ENCODE results near the gene TSEN54.

Gene TSEN54

DNA sequence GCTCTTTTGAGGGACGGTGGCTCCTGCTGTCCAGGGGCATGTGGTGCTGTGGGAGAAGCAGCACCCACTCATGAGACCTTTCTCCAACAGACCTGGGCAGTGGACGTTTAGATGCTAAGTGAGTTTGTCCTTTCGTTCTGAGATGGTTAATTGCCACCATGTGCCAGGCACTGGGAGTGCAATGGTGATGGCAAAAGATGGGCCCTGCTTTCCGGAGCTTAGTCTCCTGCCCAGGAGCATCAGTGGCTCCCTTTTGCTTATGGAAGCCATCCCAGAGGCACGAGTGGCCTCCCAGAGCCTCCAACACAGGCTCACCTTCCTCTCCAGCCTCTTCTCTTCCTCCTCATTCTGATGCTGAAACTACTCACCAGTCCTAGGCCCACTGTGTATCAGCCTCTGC, 29.4 kb upstream of the TSEN54 start:
- no peak for TF ChIP-seq Cebpa-rat (IDR thresholded peaks at IDR 0.05)
- H3K4me3 ChIP-seq: peak overlapping the region; percentile 58
- H3K27me3 ChIP-seq: no peaks in the 10 kb centered on the region
- peaks cover 95% of the 10 kb centered on the region for H3K4me1 ChIP-seq
- peak overlapping the region; percentile 96 for H3K4me2 ChIP-seq
- peak overlapping the region; percentile 96 for H3K27ac ChIP-seq
- H3K9ac ChIP-seq: peak overlapping the region; percentile 80
- H4K20me1 ChIP-seq: no peaks in the 10 kb centered on the region
- no peaks in the 10 kb centered on the region for H3K9me3 ChIP-seq
- peaks cover 23% of the 10 kb centered on the region for H3K36me3 ChIP-seq

GRCh38 chr17:75487351-75488070, 28.8 kb upstream of the TSEN54 start:
- peak overlapping the region; percentile 96 for H3K4me2 ChIP-seq
- peaks cover 26% of the 10 kb centered on the region for H3K36me3 ChIP-seq
- peak overlapping the region; percentile 96 for H3K27ac ChIP-seq
- H3K4me1 ChIP-seq: peaks cover 95% of the 10 kb centered on the region
- peak overlapping the region; percentile 80 for H3K9ac ChIP-seq
- no peaks in the 10 kb centered on the region for H4K20me1 ChIP-seq
- H3K27me3 ChIP-seq: no peaks in the 10 kb centered on the region
- no peaks in the 10 kb centered on the region for H3K9me3 ChIP-seq
- peak overlapping the region; percentile 58 for H3K4me3 ChIP-seq
- TF ChIP-seq Cebpa-rat (IDR thresholded peaks at IDR 0.05): no peak

DNA sequence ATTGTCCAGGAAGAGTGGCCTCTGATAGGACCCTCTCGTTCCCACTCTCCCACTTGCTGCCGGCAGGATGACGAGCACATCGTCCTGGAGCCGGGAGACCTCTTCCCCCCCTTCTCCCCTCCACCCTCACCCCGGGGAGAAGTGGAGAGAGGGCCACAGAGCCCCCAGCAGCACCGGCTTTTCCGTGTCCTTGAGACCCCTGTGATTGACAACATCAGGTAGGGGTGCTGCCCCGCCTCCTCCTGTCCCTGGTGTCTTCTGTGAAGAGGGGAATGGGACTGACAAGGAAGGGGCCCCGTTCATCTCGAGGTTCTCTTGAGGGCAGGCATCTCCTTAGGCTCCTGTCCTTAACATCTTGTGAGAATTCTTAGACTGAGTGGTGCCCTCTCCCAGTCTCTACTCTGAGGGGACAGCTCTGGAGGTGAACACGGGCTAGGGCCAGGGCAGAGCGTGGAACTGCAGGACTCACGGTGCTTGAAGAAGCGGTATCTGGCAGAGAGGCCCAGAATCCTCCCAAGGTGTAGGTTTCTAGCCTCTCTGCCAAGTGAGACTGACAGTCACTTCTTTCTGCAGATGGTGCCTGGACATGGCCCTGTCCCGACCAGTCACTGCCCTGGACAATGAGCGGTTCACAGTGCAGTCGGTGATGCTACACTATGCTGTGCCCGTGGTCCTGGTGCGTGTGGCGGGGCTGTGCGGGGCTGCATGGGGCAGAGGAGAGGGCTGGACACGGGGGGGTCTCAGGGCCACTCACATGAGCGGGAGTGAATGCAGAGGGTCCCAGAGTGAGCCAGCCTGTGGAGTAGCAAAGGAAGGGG, 27.4 kb upstream of the TSEN54 start:
- H3K9ac ChIP-seq: peak overlapping the region; percentile 80
- H3K4me2 ChIP-seq: peak overlapping the region; percentile 96
- H4K20me1 ChIP-seq: no peaks in the 10 kb centered on the region
- peaks cover 96% of the 10 kb centered on the region for H3K4me1 ChIP-seq
- H3K9me3 ChIP-seq: no peaks in the 10 kb centered on the region
- peak overlapping the region; percentile 58 for H3K4me3 ChIP-seq
- TF ChIP-seq Cebpa-rat (IDR thresholded peaks at IDR 0.05): no peak
- H3K27ac ChIP-seq: peak overlapping the region; percentile 96
- H3K27me3 ChIP-seq: no peaks in the 10 kb centered on the region
- peaks cover 28% of the 10 kb centered on the region for H3K36me3 ChIP-seq

DNA sequence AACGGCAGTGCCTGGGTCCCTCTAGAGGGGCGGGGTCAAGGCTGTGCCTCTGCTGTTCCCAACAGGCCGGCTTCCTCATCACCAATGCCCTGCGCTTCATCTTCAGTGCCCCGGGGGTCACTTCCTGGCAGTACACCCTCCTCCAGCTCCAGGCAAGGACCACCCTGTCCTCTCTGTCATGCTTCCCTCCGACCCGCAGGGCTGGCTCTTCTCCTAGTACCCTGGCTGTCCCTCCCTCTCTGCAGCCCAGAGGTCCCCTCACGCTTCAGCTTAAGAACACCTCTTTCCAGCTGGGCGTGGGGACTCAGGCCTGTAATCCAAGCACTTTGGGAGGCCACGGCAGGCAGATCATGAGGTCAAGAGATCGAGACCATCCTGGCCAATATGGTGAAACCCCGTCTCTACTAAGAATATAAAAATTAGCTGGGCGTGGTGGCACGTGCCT, 26.8 kb upstream of the TSEN54 start:
- Histone ChIP-seq H3K36me3 (peaks cover 34% of the 10 kb centered on the region), H3K4me1 (peaks cover 98% of the 10 kb centered on the region), H4K20me1 (no peaks in the 10 kb centered on the region), H3K27me3 (no peaks in the 10 kb centered on the region), H3K4me3 (peak overlapping the region; percentile 58), H3K27ac (peak overlapping the region; percentile 96), H3K9me3 (no peaks in the 10 kb centered on the region), H3K4me2 (peak overlapping the region; percentile 96), H3K9ac (peak overlapping the region; percentile 80)
- no peak for TF ChIP-seq Cebpa-rat (IDR thresholded peaks at IDR 0.05)

GRCh38 chr17:75490173-75490743, 26.1 kb upstream of the TSEN54 start:
- H4K20me1 ChIP-seq: no peaks in the 10 kb centered on the region
- no peaks in the 10 kb centered on the region for H3K27me3 ChIP-seq
- no peaks in the 10 kb centered on the region for H3K9me3 ChIP-seq
- peak overlapping the region; percentile 54 for H3K4me3 ChIP-seq
- H3K9ac ChIP-seq: peak overlapping the region; percentile 80
- H3K4me1 ChIP-seq: peaks cover 94% of the 10 kb centered on the region
- peak overlapping the region; percentile 96 for H3K4me2 ChIP-seq
- no peak for TF ChIP-seq Cebpa-rat (IDR thresholded peaks at IDR 0.05)
- peaks cover 41% of the 10 kb centered on the region for H3K36me3 ChIP-seq
- H3K27ac ChIP-seq: peak overlapping the region; percentile 96

DNA sequence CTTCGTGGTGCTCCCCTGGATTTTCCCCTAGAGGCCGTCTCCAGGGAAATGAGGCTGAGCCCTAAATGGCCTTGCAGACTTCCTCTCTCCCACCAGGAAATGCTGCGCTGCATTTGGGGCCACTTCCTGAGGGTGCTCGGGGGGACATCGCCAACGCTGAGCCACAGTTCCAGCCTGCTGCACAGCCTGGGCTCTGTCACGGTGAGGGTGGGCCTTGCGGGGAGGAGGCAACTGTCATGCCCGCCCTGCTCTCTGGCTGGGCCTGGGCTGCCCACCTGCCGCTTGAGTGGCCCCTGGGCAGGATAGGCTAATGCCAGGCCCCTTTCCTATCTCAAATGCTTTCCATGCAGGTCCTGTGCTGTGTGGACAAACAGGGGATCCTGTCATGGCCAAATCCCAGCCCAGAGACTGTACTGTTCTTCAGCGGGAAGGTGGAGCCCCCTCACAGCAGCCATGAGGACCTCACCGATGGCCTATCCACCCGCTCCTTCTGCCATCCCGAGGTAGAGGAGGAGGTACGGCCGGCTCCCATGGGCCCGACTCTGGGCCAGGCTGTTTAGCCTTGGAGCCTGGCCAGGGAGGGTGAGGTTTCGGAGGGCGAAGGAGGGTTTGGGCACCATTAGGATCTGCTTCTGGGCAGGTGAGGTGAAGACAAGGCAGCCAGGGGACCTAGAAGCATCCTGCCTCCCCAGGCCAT, 25.2 kb upstream of the TSEN54 start:
- H4K20me1 ChIP-seq: no peaks in the 10 kb centered on the region
- H3K9me3 ChIP-seq: no peaks in the 10 kb centered on the region
- H3K36me3 ChIP-seq: peaks cover 49% of the 10 kb centered on the region
- H3K4me1 ChIP-seq: peaks cover 94% of the 10 kb centered on the region
- peak overlapping the region; percentile 96 for H3K4me2 ChIP-seq
- H3K27me3 ChIP-seq: no peaks in the 10 kb centered on the region
- peak overlapping the region; percentile 96 for H3K27ac ChIP-seq
- H3K9ac ChIP-seq: peak overlapping the region; percentile 80
- peak overlapping the region; percentile 54 for H3K4me3 ChIP-seq
- no peak for TF ChIP-seq Cebpa-rat (IDR thresholded peaks at IDR 0.05)

DNA sequence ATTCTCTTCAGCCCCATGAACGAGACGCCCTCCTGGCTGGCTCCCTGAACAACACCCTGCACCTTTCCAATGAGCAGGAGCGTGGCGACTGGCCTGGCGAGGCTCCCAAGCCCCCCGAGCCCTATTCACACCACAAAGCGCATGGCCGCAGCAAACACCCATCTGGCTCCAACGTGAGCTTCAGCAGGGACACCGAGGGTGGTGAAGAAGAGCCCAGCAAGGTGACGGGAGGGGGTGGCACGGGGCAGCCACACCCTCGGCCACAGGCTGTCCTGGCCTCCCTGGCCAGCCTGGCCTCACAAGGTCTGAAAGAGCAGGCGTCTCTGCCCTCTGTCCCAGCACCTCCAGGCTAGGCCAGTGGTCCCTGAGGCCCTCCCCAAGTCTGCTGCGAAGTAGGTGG, 24.6 kb upstream of the TSEN54 start:
- no peak for TF ChIP-seq Cebpa-rat (IDR thresholded peaks at IDR 0.05)
- peak overlapping the region; percentile 80 for H3K9ac ChIP-seq
- H4K20me1 ChIP-seq: no peaks in the 10 kb centered on the region
- H3K27me3 ChIP-seq: no peaks in the 10 kb centered on the region
- H3K4me2 ChIP-seq: peak overlapping the region; percentile 96
- H3K9me3 ChIP-seq: no peaks in the 10 kb centered on the region
- peak overlapping the region; percentile 54 for H3K4me3 ChIP-seq
- H3K36me3 ChIP-seq: peaks cover 55% of the 10 kb centered on the region
- H3K4me1 ChIP-seq: peaks cover 94% of the 10 kb centered on the region
- H3K27ac ChIP-seq: peak overlapping the region; percentile 96

GRCh38 chr17:75492555-75493168, 23.7 kb upstream of the TSEN54 start:
- Histone ChIP-seq H3K27ac (peak overlapping the region; percentile 96), H3K4me3 (no peak overlapping the region), H3K4me2 (peak overlapping the region; percentile 96), H3K36me3 (peaks cover 60% of the 10 kb centered on the region), H4K20me1 (no peaks in the 10 kb centered on the region), H3K27me3 (no peaks in the 10 kb centered on the region), H3K4me1 (peaks cover 95% of the 10 kb centered on the region), H3K9ac (peak overlapping the region; percentile 80), H3K9me3 (no peaks in the 10 kb centered on the region)
- TF ChIP-seq Cebpa-rat (IDR thresholded peaks at IDR 0.05): no peak

Measured in BLaER1 (cell line).